Activated T-cell treated with anti-CD3 and anti-CD28 coated beads for 48 hours (primary cell): ENCODE measurements around the gene ALDH1A3.
A peak's percentile ranks its signal among the peaks of the same experiment; 100 is the strongest.
"Not testable (repeated sequence)": the region's sequence is repeated elsewhere in the genome, so short reads cannot be mapped to it uniquely, and the experiment has no call there.

Experiments
- DNase-seq: peaks from one replicate; pipeline ENCODE4 v3.0.0-alpha.2; 2020; ENCODE audit warnings: low read depth

The ALDH1A3 gene

DNA sequence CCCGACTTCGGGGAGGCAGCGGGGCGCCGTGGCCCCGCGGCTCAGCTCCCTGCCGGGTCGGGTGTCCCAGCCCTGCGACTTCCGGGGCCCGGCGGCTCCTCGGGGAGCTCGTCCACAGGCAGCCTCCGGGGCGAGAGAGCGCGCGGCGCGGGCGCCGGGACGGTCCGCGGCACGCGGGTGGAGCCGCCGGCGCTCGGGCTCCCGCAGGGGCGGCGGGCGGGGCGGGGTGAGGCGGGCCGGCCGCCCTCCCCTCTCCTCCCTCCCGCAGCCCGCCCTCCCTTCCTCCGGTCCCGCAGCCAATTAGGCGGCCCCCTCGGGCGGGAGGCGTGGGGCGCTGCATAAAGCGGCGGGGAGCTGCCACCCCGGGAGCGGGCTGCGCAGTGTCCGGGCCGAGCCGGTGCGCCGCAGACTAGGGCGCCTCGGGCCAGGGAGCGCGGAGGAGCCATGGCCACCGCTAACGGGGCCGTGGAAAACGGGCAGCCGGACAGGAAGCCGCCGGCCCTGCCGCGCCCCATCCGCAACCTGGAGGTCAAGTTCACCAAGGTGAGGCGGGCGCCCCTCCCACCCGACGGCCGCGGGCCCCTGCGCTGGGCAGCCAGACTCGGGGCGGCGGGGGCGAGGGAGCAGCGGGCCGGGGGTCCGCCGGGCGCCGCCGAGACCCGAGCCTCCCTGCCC is at the start of gene ALDH1A3:
Gene ALDH1A3, plus strand, starts transcription at position 368 of the 675 bp plus-strand sequence. Its CDS starts 77 bp downstream, at position 445.
- DNase-seq, result peak; percentile 7

DNA sequence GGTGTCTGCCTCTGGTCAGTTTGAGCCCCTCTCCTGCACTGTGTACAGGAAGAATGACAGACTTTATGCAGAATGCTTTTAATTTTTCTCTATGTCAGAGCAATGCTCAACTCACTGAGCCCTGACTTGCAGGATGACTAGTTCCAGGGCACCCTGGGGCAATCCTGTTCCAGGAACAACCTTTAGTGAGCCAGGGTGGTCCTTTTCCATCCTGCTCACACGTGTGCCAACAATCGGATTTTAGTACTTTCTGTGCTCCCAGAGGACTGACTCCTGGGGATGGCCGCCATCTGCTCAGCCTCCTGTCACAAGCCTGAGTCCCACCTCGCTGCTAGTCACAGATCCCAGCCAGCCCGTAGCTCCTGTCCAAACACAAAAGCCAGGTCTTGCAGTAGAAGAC is 48.2 kb upstream of the ALDH1A3 start:
- no peak for DNase-seq

DNA sequence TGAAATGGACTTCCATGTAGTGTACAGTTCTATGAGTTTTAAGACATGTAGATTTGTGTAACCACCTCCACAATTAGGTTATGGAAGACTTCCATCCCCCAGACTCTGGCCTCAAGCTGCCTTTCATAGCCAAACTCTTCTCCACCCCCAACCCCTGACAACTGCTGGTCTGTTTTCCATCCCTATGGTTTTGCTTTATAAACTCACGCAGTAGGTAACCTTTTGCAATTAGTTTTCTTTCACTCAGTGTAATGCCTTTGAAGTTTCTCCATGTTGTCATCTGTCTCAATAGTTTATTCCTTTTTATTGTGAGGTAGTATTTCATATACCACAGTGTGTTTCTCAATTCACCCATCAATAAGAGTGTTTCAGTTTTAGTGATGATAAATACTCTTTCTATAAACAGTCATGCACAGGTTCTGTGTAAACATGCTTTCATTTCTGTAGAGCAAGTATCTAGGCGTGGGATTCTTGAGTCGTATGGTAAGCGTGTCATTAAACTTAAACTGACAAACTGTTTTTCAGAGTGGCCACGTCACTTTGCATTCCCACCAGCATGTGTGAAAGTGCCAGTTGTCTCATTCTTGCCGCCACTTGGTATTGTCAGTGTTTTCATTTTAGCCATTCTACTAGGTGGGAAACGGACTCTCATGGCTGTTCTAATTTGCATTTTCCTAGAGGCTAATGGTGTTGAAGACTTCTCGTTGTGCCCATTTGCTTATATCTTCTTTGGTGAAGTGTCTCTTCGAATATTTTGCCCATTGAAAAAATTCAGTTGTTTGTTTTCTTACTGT is 47.3 kb upstream of the ALDH1A3 start:
- no peak for DNase-seq

DNA sequence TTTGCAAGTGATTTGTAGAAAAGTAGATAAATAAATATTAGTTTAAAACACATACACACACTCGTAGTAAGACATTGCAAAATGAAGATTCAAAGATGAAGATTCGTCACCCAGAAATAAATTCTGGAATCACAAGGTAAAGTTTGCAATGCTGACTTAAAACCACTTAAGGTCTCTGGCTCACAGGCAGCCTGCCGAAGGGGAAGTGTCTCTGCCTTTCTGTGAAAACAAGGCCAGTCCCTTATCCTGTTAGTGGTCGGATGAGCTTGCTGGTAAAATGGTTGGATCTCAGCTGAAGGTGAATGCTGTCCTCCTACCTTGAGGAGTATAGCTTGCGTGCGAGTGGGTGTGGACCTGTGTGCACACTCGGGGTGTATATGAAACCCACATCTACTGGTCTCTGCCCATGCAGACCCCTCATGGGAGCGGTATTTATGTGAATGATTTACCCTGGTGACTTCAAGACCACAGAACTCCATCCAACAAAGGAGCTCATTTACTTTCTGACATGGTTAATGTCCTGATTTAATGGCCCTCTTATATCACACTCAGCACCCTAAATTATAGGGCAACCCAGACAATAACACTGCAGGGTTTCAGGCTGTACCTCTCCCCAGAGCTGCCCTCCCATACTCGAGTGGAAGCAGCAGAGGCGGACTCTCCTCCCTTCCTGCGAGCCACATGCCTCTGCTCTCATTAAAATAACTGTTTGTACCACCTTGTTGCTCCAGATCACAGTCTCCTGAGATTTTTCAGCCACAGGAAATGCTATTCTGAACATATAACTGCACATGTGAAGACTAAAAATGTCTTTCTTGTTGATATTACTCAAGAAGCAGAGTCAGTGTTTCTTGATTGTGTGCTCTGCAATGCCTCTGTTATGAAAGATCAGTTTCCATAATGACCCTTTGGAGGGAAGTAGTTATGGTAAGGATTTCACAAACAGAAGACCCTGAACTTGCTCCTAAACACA is 45.9 kb upstream of the ALDH1A3 start:
- DNase-seq, result no peak

DNA sequence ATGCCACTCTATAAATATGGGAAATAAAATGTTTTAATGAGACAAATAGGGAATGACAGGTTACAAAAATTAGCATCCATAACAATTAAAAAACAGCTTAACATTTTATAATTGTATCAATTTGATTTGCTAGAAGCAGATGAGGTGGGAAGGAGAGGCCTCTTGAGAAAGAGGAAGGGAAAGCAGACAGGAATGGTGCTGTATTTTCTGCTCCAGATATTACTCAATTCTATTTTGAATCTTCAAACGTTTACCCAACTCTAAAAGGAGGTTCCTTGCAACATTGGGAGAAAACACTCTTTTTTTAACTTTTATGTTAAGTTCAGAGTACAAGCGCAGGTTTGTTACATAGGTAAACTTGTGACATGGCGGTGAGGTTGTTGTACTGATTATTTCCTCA is 44.9 kb upstream of the ALDH1A3 start:
- no peak for DNase-seq

GRCh38 chr15:100835636-100836035 is 44.0 kb upstream of the ALDH1A3 start:
- DNase-seq, result no peak

DNA sequence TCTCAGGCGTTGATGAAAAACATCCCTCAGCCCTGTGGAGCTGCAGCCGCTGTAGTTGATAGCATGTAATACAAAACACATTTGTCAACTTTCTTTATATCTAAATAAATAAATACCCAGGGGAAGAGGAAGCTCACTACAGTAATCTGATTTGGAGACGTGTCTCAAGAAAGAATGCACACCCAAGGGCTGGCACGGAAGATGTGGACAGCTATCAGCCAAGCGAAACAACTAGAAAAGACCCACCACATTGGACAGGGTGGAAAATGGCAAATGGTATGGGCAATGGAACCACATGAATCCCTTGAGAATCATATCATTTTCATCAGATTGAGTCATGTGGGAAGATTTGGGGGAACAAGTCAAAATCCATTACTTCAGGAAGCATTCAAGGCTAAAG is 43.1 kb upstream of the ALDH1A3 start:
- DNase-seq, result no peak

DNA sequence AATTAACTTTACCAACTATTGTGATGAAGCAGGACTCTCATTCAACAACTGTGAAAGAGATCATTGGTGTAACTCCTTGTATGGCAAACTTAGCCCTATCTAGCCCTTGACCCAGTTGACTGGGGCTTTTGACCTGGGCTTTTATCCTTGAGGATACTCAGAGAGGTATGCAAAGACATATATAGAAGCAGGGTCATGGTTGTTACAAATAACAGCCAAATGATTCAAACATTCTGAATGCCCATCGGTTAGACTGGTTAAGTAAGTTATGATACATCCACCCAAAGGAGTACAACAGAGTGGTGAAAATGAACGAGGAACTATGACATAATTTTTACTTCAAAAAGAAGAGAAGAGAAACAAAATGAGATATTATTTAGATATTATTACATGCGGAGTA is 38.2 kb upstream of the ALDH1A3 start:
- no peak for DNase-seq

DNA sequence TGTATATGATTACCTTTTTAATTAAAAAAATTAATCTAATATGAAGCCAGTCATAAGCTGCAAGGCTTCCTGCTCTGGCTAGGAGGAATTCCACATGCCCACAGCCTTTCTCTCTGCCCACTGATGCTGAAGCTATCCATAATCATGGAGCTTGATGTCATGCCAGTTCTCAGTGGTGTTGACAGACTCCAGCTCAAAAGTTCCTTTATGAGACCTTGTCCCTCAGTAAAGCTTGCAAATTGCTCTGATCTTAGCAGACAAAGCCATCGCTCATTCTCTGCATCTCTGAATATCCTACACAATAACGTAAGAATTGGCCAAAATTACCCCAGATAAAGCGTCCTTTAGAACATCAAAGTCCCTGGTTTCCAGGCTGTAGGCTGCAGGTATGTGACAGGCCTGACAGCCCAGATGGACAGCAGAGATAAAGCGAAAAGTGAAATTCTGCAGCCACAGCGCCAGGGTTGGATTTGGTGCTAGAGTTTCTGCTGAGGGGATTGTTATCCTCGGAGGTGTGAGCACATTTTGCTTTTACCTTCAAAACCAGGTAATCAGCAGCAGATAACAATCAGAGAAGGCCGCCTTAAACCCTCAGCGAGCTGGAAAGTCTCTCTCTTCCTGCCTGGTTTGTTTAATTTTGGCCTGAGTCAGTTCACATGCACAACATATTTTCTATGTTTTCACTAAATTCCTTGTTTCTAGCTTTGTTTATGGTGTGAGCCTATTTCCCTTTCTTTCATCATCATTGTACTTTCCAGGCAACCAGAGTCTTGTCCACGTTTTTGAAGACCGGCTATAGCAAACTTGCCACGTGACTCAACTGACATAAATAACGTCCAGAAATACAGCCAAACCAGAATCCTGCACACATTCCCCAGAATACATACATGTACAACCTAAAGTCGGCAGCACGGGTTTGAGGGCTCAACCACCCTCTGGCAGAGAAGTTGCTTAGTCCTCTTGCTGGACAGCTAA is 36.6 kb upstream of the ALDH1A3 start:
- no peak for DNase-seq

DNA sequence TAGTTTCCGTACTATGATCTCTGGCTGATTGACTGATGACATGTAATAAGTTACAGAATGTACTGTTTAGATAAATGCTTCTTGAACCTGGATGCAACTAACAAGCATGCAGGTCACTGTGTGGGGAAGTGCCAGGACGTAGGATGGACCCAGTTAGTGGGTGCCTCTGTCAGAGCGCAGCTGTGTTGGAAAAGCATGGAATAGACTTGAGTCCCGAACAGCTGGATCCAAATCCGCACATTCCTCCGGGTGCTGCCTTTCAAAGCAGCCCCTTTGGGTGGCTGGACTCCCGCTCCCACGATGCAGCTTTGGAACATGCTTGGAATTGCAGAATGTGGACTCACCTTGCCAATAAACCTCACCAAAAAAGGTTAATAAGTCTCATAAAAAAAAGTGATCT is 35.5 kb upstream of the ALDH1A3 start:
- no peak for DNase-seq

DNA sequence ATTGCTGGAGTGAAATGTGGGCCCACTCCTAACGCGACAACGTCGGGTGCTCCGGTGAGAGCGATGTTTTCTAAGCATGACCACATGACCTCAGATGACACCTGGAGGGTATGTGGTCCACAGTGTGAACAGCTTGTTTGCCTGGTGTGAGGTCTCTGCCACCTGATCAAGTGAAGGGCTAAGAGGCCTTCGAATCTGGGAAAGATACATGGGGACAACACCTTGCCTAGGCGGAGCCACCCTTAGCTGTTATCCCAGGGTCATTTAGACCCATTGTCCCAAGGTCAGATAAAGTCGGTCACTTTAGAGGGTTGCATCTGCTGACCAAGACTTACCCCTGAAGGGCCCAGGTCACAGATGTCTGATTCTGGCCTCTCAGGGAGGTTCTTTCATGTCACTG is 34.9 kb upstream of the ALDH1A3 start:
- DNase-seq, result no peak

GRCh38 chr15:100847194-100847593 is 32.4 kb upstream of the ALDH1A3 start:
- no peak for DNase-seq

GRCh38 chr15:100849021-100849854 is 30.4 kb upstream of the ALDH1A3 start:
- peak; percentile 50 for DNase-seq

GRCh38 chr15:100849855-100850218 is 29.8 kb upstream of the ALDH1A3 start:
- DNase-seq, result no peak

DNA sequence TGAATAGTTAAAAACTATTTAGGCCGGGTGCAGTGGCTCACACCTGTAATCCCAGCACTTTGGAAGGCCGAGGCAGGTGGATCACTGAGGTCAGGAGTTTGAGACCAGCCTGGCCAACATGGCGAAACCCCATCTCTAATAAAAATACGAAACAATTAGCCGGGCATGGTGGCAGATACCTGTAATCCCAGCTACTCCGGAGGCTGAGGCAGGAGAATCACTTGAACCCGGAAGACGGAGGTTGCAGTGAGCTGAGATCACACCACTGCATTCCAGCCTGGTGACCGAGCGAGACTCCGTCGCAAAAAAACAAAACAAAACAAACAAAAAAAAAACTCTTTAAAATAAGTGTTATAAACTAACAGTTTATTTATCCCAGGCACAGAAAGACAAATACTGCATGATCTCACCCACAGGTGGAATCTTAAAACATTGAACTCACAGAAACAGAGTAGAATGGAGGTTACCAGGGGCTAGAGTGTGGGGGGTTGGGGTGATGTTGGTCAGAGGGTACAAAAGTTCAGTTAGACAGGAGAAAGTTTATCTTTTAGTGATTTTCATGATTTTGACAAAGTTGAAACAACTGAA is 28.1 kb upstream of the ALDH1A3 start:
- not testable (repeated sequence) for DNase-seq

- DNase-seq, result no peak
These were observed 27.0 kb upstream of the ALDH1A3 start for GRCh38 chr15:100852630-100853029.

DNA sequence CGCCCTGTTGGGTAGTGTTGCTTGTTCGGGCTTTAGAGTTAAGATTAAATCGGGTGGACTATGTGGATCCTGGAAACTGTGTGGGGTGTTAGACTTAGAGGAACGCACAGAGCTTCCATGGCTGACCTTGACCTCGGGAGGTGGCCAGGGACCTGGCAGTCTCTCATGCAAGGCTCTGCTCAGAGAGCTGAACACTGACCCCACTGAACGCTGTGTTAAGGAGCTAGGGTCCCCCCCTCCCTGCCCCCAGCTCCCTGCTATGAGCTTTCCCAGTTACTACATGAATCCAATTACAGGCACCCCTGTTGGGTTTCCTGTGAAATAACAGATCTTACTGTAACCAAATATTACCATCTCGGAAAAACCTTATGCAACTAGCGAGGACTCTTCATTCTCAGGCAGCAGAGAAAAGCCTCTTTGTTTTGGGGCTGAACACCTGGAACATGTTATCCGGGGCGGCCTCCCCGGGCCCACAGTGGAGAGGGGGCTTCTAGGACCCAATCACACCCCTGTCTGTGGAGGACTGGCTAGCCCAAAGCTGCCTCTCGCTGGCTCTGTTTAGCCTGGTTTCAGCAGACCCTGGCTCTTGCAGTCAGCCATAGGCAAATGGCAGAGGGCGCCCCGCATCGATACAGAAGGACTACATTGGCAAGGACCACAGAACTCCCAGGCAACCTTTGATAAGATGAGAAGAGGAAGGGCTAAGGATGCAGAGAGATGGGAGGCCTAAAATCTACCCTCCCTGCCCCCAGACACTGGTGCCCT is 25.8 kb upstream of the ALDH1A3 start:
- DNase-seq, result no peak

- no peak for DNase-seq
These were observed 22.8 kb upstream of the ALDH1A3 start for GRCh38 chr15:100856867-100857266.

- no peak for DNase-seq
These were observed 21.3 kb upstream of the ALDH1A3 start for GRCh38 chr15:100858294-100858693.
